ENCODE measurements around the gene SOS1. TPM values are rescaled to one million over a fixed set of nuclear protein-coding genes. Genes with fewer than 3 reads are reported as not detected.

Gene SOS1
- total RNA-seq, 1 experiment from 2014 or later = 28.7 TPM

GRCh38 chr2:38951766-38952165, 169.1 kb downstream of the SOS1 start:
- ChIA-PET CTCF (no interaction called here), POLR2A (no interaction called here)
- H3K27me3 ChIP-seq (ENCODE audit: control insufficient read depth, insufficient read depth, low read length) = no peaks in the 10 kb centered on the region; the same call in 1 of the 2 replicates
- H3K4me1 ChIP-seq (ENCODE audit: control insufficient read depth, insufficient read depth, low read length) = 0 out of 2 replicates have a peak, but pooled peaks cover 5% of the 10 kb centered on the region
- in situ Hi-C loops (cut with HindIII; ENCODE audit: low pct_unique_long_range_greater_than_20kb, low sequenced_read_pairs) (no loop called here), intact Hi-C loops (cut with micrococcal nuclease; ENCODE audit: unreplicated experiment) (no loop called here)
- no peak for TF ChIP-seq REST (IDR thresholded peaks at IDR 0.05; ENCODE audit: insufficient read depth in 1 of 2, low read depth in 2 of 2, low read length in 1 of 2)
- TF ChIP-seq POLR2AphosphoS5 (IDR thresholded peaks at IDR 0.05; ENCODE audit: low read depth, low read length) = no peak
- TF ChIP-seq TCF7L2 (IDR thresholded peaks at IDR 0.05; ENCODE audit: low read depth, low read length) = no peak
- TF ChIP-seq CTCF (IDR thresholded peaks at IDR 0.05) = no peak
- no peak for TF ChIP-seq SIN3A (IDR thresholded peaks at IDR 0.05; ENCODE audit: borderline replicate concordance, insufficient read depth, low read depth, low read length)
- H3K27ac ChIP-seq (ENCODE audit: low read length) = no peak overlapping the region
- no peaks in the 10 kb centered on the region for H3K9me3 ChIP-seq (ENCODE audit: control insufficient read depth, insufficient read depth, low read depth, low read length)
- H3K36me3 ChIP-seq (ENCODE audit: control insufficient read depth, insufficient read depth, low read length) = no peaks in the 10 kb centered on the region
- H3K4me3 ChIP-seq (ENCODE audit: low read depth in 2 of 2, low read length in 2 of 2) = no peak overlapping the region
- BruUV-seq (replicated peaks) = no TSS peak
- ATAC-seq (no peak), DNase-seq (ENCODE audit: low read depth, low spot score) (no peak)

GRCh38 chr2:38948995-38949394, 171.9 kb downstream of the SOS1 start:
- DNase-seq (ENCODE audit: low read depth, low spot score) = no peak
- intact Hi-C loops (cut with micrococcal nuclease; ENCODE audit: unreplicated experiment) (no loop called here), in situ Hi-C loops (cut with HindIII; ENCODE audit: low pct_unique_long_range_greater_than_20kb, low sequenced_read_pairs) (no loop called here)
- Histone ChIP-seq H3K9me3 (ENCODE audit: control insufficient read depth, insufficient read depth, low read depth, low read length) (no peaks in the 10 kb centered on the region), H3K36me3 (ENCODE audit: control insufficient read depth, insufficient read depth, low read length) (no peaks in the 10 kb centered on the region), H3K27me3 (ENCODE audit: control insufficient read depth, insufficient read depth, low read length) (no peaks in the 10 kb centered on the region; the same call in 1 of the 2 replicates), H3K4me3 (ENCODE audit: low read depth in 2 of 2, low read length in 2 of 2) (no peak overlapping the region), H3K4me1 (ENCODE audit: control insufficient read depth, insufficient read depth, low read length) (0 out of 2 replicates have a peak, but pooled peaks cover 5% of the 10 kb centered on the region), H3K27ac (ENCODE audit: low read length) (no peak overlapping the region)
- no peak for ATAC-seq
- TF ChIP-seq SIN3A (IDR thresholded peaks at IDR 0.05; ENCODE audit: borderline replicate concordance, insufficient read depth, low read depth, low read length) = no peak
- no peak for TF ChIP-seq REST (IDR thresholded peaks at IDR 0.05; ENCODE audit: insufficient read depth in 1 of 2, low read depth in 2 of 2, low read length in 1 of 2)
- no peak for TF ChIP-seq CTCF (IDR thresholded peaks at IDR 0.05)
- TF ChIP-seq POLR2AphosphoS5 (IDR thresholded peaks at IDR 0.05; ENCODE audit: low read depth, low read length) = no peak
- TF ChIP-seq TCF7L2 (IDR thresholded peaks at IDR 0.05; ENCODE audit: low read depth, low read length) = no peak
- ChIA-PET POLR2A (no interaction called here), CTCF (no interaction called here)
- BruUV-seq (replicated peaks) = no TSS peak

Data from Panc1 (cell line).